ENCODE measurements around the gene LSP1.
"Not testable (repeated sequence)": the region's sequence is repeated elsewhere in the genome, so short reads cannot be mapped to it uniquely, and the experiment has no call there.

The LSP1 gene

GRCh38 chr11:1852877-1853276 lies at the start of gene LSP1:
LSP1 (plus strand) TSS chr11:1853084; CDS start chr11:1853145, 61 bp downstream.
- DNase-seq: peak; percentile 61 to 70

GRCh38 chr11:1803246-1803645 lies 49.6 kb upstream of the LSP1 start:
- no peak for DNase-seq

DNA sequence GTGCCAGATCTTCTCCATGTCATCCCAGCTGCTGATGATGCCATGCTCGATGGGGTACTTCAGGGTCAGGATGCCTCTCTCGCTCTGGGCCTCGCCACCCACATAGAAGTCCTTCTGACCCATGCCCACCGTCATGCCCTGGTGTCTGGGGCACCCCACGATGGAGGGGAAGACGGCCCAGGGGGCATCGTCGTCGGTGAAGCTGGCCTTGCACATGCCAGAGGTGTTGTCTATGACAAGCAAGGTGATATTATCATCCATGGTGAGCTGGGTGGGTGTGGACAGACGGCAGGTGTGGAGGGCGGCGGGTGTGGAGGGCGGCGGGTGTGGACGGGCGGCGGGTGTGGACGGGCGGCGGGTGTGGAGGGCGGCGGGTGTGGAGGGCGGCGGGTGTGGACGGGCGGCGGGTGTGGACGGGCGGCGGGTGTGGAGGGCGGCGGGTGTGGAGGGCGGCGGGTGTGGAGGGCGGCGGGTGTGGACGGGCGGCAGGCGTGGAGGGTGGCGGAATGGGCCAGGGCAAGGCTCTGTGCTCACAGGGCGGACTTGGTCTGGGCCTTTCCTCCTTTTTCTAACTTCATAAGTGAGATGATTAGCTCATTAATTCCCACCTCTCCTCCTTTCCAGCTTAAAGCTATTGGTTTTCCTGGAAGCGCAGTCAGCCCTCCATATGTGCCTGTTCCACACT lies 48.9 kb upstream of the LSP1 start:
- not testable (repeated sequence) for DNase-seq

DNA sequence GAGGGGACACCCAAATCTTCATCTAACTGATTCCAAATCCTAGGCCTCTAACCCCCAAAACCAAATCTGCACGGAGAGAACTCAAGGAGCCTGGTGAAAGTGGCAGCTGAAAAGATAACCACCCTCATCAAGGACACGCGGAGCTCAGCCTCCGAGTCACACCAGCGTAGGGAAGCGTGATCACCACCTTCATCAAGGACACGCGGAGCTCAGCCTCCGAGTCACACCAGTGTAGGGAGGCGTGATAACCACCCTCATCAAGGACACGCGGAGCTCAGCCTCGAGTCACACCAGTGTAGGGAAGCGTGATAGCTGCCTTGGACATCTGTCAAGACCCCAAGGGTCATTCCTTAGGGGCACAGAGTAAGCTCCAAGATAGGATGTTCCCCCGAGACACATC lies 47.4 kb upstream of the LSP1 start:
- DNase-seq: no peak

DNA sequence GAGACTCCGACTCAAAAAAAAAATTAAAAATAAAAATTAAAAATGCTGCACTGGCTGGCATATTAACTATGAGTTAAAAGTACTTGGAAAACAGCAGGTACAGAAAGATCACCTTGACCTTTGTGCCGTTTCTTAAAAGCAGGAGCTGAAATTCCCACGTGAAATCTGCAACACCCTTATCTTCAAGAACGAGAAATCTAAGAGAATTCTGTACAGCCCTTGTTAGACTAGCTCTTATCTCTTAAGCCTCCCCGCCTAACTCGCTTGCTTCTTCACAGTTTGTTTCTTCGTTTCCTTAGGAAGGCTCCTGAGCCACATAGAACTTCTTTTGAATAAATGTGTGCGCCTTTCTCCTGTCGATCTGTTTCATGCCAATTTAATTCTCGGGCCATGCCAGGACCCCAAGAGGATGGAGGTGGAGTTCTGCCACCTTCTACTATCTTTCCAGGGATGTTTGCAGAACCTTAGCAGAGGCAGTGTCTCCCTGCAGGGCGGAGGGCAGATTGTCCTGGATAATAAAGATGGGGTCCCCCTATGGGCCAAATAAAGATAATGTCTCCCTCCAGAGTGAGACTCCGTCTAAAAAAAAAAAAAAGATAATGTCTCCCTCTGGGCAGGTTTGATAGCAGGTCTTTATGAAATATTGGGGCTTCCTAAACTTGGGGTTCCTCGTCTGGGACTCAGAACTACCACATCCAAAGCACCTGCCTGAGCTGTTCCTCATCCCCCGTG lies 45.5 kb upstream of the LSP1 start:
- no peak for DNase-seq

GRCh38 chr11:1810761-1811160 lies 42.1 kb upstream of the LSP1 start:
- DNase-seq: no peak

GRCh38 chr11:1812274-1812673 lies 40.6 kb upstream of the LSP1 start:
- DNase-seq: no peak

GRCh38 chr11:1812801-1813200 lies 40.1 kb upstream of the LSP1 start:
- no peak for DNase-seq

DNA sequence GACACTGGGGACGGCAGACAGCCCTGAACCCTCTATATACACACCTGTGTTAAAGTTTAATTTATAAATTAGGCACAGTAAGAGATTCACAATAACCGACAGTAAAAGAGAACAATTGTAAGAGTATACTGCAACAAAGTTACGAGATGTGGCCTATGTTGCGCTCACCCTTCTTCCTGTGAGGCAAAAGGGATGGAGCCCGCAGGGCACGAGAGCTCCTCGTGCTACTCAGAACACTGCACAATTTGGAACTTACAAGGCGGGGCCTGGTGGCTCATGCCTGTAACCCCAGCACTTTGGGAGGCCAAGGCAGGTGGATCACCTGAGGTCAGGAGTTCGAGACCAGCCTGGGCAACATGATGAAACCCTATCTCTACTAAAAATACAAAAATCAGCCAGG lies 39.5 kb upstream of the LSP1 start:
- DNase-seq: not testable (repeated sequence)

- no peak for DNase-seq
These were observed 38.2 kb upstream of the LSP1 start for GRCh38 chr11:1814691-1815090.

GRCh38 chr11:1815311-1815710 lies 37.6 kb upstream of the LSP1 start:
- DNase-seq: no peak

DNA sequence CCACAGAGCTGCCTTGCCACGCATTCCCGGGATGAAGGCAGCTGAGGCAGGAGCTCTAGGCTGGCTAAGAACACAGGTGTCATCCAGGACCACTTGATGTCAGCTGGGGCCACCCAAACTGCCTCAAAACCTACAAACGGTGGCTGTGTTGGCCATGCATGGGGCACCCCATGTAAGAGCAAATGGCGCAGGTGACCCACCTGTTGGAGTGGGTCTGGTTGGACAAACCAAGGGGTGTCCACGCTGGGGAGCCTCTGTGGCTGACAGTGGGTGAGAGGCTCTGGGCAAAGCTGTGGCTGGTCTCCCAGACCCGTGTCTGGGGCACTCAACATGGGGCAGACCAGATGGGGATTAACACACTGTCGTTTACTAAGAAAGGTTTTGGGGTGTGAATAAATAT lies 37.1 kb upstream of the LSP1 start:
- no peak for DNase-seq

DNA sequence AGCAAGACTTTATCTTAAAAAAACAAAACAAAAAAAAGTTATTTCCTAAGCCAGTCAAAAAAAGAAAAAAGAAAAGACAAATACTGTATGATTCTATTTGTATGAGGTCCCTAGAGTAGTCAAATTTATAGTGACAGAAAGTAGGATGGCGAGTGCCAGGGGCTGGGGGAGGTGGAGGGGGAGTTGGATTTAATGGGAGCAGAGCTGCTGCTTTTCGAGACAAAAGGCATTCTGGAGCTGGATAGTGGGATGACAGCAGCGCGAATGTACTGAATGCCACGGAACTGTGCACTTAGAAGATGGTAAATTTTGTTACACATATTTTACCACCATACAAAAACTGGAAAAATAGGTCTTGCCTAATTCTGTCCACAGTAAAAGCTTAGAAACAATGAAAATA lies 35.9 kb upstream of the LSP1 start:
- DNase-seq: no peak

DNA sequence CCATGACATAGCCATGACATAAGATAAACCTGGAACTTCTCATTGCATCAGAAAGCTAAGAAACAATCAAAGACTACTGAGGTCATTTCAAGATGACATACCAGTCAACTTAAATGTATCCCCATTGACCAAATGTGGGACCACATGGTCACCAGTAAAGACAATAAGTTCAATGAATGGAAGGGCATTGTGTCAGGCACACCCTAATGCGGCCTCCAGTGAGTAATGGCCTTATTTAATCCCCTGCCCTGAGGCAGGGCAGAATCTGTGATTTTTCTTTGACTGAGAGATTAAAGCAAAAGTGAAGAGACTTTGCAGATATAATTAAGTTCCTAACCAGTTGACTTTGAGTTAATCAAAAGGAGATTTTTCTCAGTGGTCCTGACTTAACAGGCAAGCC lies 35.4 kb upstream of the LSP1 start:
- no peak for DNase-seq

DNA sequence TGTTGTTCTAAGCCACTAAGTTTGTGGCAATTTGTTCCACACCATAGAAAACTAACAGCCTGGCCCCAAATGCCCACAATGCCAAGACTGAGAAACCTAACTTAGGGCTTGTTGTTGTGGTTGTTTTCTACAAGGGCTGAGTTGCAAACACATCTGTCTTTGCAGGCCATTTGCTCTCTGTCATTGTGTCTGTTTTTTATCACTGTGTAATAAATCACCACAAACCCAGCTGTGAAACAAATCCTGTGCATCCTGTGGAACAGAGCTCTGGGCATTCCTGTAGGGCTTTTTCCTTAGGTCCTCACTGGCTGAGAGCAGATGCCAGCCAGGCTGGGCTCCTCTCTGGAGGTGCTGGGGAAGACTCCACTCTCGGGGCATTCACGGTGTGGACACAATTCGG lies 33.8 kb upstream of the LSP1 start:
- no peak for DNase-seq

DNA sequence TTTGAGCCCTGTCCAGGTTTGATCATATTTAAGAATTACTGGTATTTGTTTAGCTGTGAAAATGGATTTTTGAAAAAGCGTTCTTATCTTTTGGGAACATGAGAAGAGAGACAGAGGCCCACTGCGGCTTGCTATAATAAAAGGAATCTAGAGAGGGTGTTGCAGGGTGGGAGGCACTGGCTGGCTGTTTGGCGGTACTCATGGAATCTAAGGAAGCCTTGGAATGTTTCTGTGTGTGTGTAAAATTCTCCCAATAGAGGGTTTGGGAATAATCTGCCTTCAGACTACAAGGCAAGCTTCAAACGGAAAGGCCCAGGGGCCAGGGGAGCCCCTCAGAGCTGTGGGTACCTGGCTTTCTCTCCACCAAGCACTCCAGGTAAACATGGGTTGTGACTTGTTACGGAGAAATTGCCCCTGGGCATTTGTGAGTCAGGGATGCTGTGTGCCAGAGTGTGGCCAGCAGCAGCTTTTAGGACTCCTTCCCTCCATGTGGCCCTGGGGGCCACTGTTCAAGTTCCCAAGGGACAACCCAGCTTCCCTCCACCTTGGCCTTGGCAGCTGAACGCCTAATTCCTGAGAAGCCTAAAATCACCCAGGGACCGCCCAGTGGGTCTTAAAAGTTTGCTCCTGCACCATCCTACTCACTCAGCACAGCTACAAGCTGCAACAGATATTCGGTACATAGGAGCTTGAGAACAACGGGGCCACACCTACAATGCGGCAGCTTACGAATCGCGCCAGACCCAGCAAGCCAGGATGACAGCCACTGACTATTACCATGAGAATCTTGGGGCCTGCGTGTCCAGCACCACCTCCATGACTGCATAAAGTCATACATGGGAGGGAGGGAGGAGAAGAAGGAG lies 32.2 kb upstream of the LSP1 start:
- no peak for DNase-seq

- no peak for DNase-seq
These were observed 31.3 kb upstream of the LSP1 start for GRCh38 chr11:1821562-1821961.

DNA sequence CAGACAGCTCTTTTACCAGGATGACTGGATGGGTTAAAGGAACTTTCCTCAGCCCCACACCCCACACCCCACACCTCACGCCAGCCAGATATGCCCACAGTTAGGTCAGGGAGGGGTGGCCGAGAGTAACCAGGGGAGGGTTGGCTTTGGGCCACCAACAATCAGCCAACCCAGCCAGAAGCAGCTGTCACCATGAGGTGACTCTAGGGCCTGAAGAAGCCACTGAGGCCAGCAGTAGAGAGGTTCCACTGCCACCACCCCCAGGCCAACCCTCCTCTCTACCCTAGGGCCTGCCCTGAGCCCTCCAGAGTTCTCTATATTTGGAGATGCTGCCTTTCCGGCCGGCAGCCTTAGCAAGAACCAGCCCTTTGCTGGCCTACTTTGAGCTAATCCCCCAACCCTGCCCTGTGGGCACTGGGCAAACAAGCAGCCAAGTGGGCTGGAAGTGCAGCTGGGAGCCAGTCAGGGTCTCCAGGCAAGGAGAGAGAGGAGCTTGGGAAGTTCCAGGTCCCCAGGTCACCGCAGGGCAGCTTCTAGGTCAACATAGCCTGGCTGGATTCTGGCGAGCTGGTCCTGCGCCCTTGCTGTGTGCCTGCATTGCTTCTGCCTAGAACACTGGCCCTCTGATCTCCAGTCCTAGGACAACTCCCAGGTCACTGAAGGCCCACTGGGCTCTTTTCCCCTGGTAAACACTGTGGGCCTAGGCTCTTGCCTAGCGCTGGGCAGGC lies 30.1 kb upstream of the LSP1 start:
- no peak for DNase-seq

- DNase-seq: no peak
These were observed 29.3 kb upstream of the LSP1 start for GRCh38 chr11:1823376-1824220.

DNA sequence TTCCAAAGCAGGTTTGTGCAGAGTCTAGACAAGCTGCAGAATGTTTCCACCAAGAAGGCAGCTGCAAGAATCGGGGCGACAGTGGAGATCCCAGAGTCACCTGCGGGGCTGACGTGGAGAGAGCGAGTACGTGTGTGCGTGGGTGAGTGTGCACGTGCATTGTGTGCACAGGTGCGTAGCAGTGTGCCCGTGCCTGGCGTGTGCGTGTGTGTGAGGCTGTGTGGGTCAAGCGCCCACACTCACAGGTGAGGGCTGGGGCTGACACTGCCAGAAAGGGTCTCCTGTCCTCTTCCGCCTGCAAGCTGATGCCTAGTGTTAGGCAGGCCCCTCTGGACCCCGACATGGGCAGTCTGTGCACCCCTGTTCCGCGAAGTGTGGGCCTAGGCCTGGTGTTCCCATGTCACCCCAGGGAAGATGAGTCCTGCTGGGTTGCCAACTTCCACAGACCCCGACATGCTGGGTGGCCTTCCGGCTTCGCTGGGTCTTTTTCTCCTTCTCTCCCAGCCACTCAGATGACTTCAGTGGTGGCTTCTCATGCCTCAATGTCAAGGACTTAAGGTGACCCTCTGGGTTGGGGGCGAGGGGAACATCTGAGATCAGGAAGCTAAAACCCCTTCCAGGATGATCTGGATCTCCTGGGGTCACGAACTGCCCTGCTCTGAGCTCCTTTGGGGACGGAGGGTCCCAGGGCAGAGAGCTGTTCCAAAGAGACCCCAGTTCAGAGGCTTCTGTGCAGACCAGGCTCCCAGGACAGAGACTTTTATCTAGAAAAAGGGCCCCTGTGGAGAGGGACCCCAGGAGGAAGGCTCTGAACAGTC lies 28.5 kb upstream of the LSP1 start:
- no peak for DNase-seq
